Measurements from ENCODE around the gene RBPJL. TPM values are rescaled to one million over a fixed set of nuclear protein-coding genes. Genes with fewer than 3 reads are reported as not detected.

RBPJL gene
- total and polyA plus RNA-seq, 2 of the 8 experiments (the other 6 are each of a cell fraction or from before 2014, with no cell fraction given) = 0.67 to 1.3 TPM

- CTCF ChIA-PET (ENCODE audit: partially characterized antibody) = interaction anchor here (0.9 to 2.1 kb wide), 2 partner anchors 12 to 32 kb away, joined by 3 to 10 read pairs; partner anchors contain the start of gene SYS1
- Histone ChIP-seq H3K14ac (ENCODE audit: insufficient read length) (no peak overlapping the region), H3K27me3 (replicated peaks in 1 of 4; ENCODE audit: control insufficient read depth in 3 of 4, extremely low read depth in 1 of 4, insufficient read depth in 3 of 4, low read length in 3 of 4) (no peaks in the 10 kb centered on the region), H2AFZ (ENCODE audit: low read length) (no peak overlapping the region), H4K8ac (ENCODE audit: extremely low read depth, insufficient read depth, low read length) (no peak overlapping the region), H3K27ac (ENCODE audit: low read depth, low read length) (no peak overlapping the region), H3K4me1 (replicated peaks in 1 of 4; ENCODE audit: control insufficient read depth in 3 of 4, insufficient read depth in 4 of 4, low read length in 3 of 4) (no peaks in the 10 kb centered on the region; a peak in 1 of 7 replicates), H2BK15ac (ENCODE audit: low read length) (no peak overlapping the region), H2BK5ac (ENCODE audit: low read depth, low read length) (no peak overlapping the region), H3K4me3 (ENCODE audit: extremely low read depth in 1 of 4, insufficient read depth in 2 of 4, low read depth in 3 of 4, low read length in 4 of 4) (no peak overlapping the region), H3K36me3 (ENCODE audit: control insufficient read depth in 2 of 4, insufficient read depth in 4 of 4, low read length in 3 of 4) (peaks cover 8 to 51% (median 35%) of the 10 kb centered on the region in 4 experiments), H2BK20ac (ENCODE audit: low read length) (no peak overlapping the region), H3K79me1 (ENCODE audit: low read depth, low read length) (no peaks in the 10 kb centered on the region), H3K79me2 (ENCODE audit: control insufficient read depth in 1 of 2, insufficient read depth in 2 of 2, low read length in 2 of 2) (peaks cover 0 to 6% of the 10 kb centered on the region in 2 experiments; a peak in 1 of 4 replicates), H3K4ac (replicated peaks; ENCODE audit: insufficient read length, low read depth, low read length) (no peak overlapping the region), H2BK120ac (replicated peaks; ENCODE audit: low read depth, low read length) (no peak overlapping the region), H4K91ac (replicated peaks; ENCODE audit: insufficient read length, low read length) (no peak overlapping the region), H3K18ac (ENCODE audit: extremely low read depth, low read length) (no peak overlapping the region), H3K23ac (ENCODE audit: insufficient read length) (no peak overlapping the region), H2AK5ac (ENCODE audit: low read depth, low read length) (no peak overlapping the region), H3K56ac (replicated peaks; ENCODE audit: insufficient read length, low read depth, low read length) (no peak overlapping the region), H3K9ac (replicated peaks in 1 of 4; ENCODE audit: extremely low read depth in 1 of 4, low read depth in 3 of 4, low read length in 3 of 4) (no peak overlapping the region), H4K20me1 (replicated peaks in 1 of 2; ENCODE audit: control insufficient read depth in 1 of 2, insufficient read depth in 2 of 2, low read length in 2 of 2) (peaks cover 1 to 4% of the 10 kb centered on the region in 2 experiments), H3K23me2 (ENCODE audit: low read depth, low read length) (no peaks in the 10 kb centered on the region), H2BK12ac (ENCODE audit: low read depth, low read length) (no peak overlapping the region), H3K4me2 (ENCODE audit: insufficient read depth in 1 of 2, low read depth in 2 of 2, low read length in 2 of 2) (no peak overlapping the region), H3K9me3 (ENCODE audit: insufficient read depth in 2 of 2, low read depth in 1 of 2, low read length in 1 of 2) (no peaks in the 10 kb centered on the region), H4K5ac (ENCODE audit: insufficient read length, low read depth, low read length) (no peak overlapping the region)
- FAIRE-seq = no peak
- POLR2A ChIA-PET (ENCODE audit: partially characterized antibody) = interaction anchor here (1.0 kb wide), 1 partner anchor 442 kb away, joined by 4 read pairs; no protein-coding TSS in a partner anchor
- WGBS, 2 experiments (ENCODE audit: extremely low coverage in 1 of 2, insufficient coverage in 1 of 2, insufficient read length in 1 of 2, insufficient replicate concordance in 2 of 2, low coverage in 1 of 2, low lambda C conversion rate in 2 of 2, missing lambda C conversion rate in 1 of 2) = 84% methylated on average over 3 of the region's 3 CpGs; no CpG with 5 or more reads in 1 of the 2 experiments
- DNase-seq (ENCODE audit: low read depth in 1 of 2, low spot score in 2 of 2) = no peak
- TF ChIP-seq SIN3A (conservative IDR thresholded peaks at IDR 0.05 in 1 of 2, IDR thresholded peaks at IDR 0.05 in 1 of 2; ENCODE audit: low read depth in 1 of 2, low read length in 2 of 2) = no peak
- no peak for TF ChIP-seq CTCF (IDR thresholded peaks at IDR 0.05; ENCODE audit: control extremely low read depth in 1 of 3, insufficient read depth in 1 of 3, low read depth in 1 of 3, low read length in 3 of 3)
- TF ChIP-seq POU5F1 (IDR thresholded peaks at IDR 0.05; ENCODE audit: low read depth, low read length) = no peak
- TF ChIP-seq EP300 (IDR thresholded peaks at IDR 0.05; ENCODE audit: borderline replicate concordance in 1 of 2, low read depth in 2 of 2, low read length in 2 of 2) = no peak
- TF ChIP-seq CBX5 (IDR thresholded peaks at IDR 0.05; ENCODE audit: low read depth, low read length) = no peak
- TF ChIP-seq ASH2L (IDR thresholded peaks at IDR 0.05; ENCODE audit: low read length) = no peak
- TF ChIP-seq POLR2AphosphoS5 (IDR thresholded peaks at IDR 0.05; ENCODE audit: low read depth, low read length) = no peak
- TF ChIP-seq HDAC2 (IDR thresholded peaks at IDR 0.05; ENCODE audit: borderline replicate concordance in 1 of 2, low read depth in 2 of 2, low read length in 2 of 2) = no peak
- no peak for TF ChIP-seq CHD1 (IDR thresholded peaks at IDR 0.05; ENCODE audit: low read depth, low read length)
- no peak for TF ChIP-seq JUND (IDR thresholded peaks at IDR 0.05; ENCODE audit: low read length)
- no peak for TF ChIP-seq RXRA (IDR thresholded peaks at IDR 0.05; ENCODE audit: insufficient read depth, low read depth, low read length)
Measured at GRCh38 chr20:45330476-45330875, 23.8 kb downstream of the RBPJL start.
